Keratinocyte (primary cell): ENCODE results near the gene KDM8. TPM values are rescaled to one million over a fixed set of nuclear protein-coding genes. Genes with fewer than 3 reads are reported as not detected.

Experiments used
- DNase-seq: peaks from one replicate; pipeline ENCODE4 v3.0.0-alpha.2; 2011; ENCODE audit warnings: low read depth, missing footprints, low spot score
- FAIRE-seq: peaks from 2 replicates; lab custom pipeline; 2011; peaks lifted over from hg19 to GRCh38; lab: Jason Lieb, UNC
- H2AFZ ChIP-seq: 2 replicates; pipeline ENCODE4 v1.6.0; 2012; ENCODE audit warnings: low read length, control low read depth, inconsistent platforms; ENCODE audit not compliant: control insufficient read depth
- H3K27ac ChIP-seq: 2 replicates; pipeline ENCODE4 v1.5.1; 2011; ENCODE audit warnings: low read length; ENCODE audit not compliant: control insufficient read depth, insufficient read depth
- H3K27me3 ChIP-seq: 3 replicates; pipeline ENCODE4 v1.6.0; 2011; ENCODE audit warnings: low read length; ENCODE audit not compliant: control insufficient read depth, insufficient read depth; ENCODE audit errors: extremely low read depth
- H3K36me3 ChIP-seq, 2 experiments: 2 replicates in 1 of 2; 3 replicates in 1 of 2; pipeline ENCODE4 v1.5.1; 2011; ENCODE audit warnings: low read length in 2 of 2, mild to moderate bottlenecking in 1 of 2; ENCODE audit not compliant: control insufficient read depth in 2 of 2, insufficient read depth in 2 of 2; ENCODE audit errors: extremely low read depth in 1 of 2
- H3K4me1 ChIP-seq: 3 replicates; pipeline ENCODE4 v1.5.1; 2011; ENCODE audit warnings: low read length; ENCODE audit not compliant: control insufficient read depth, insufficient read depth; ENCODE audit errors: extremely low read depth
- H3K4me2 ChIP-seq: 3 replicates; pipeline ENCODE4 v1.6.0; 2011; ENCODE audit warnings: low read depth, low read length; ENCODE audit not compliant: control insufficient read depth, insufficient read depth; ENCODE audit errors: extremely low read depth
- H3K4me3 ChIP-seq, 3 experiments: fragments of 200-600 bp in 1 of 3; sonication (generic) in 1 of 3; 2 replicates in 2 of 3; 3 replicates in 1 of 3; pipeline ENCODE4 v1.5.1; 2011 to 2016; ENCODE audit warnings: low read length in 3 of 3, mild to moderate bottlenecking in 3 of 3, control low read depth in 2 of 3, inconsistent platforms in 1 of 3, low read depth in 1 of 3, mixed read lengths in 1 of 3, mixed run types in 1 of 3, moderate library complexity in 1 of 3; ENCODE audit not compliant: control insufficient read depth in 2 of 3, insufficient read depth in 2 of 3; ENCODE audit errors: extremely low read depth in 1 of 3
- H3K79me2 ChIP-seq: 2 replicates; pipeline ENCODE4 v1.6.0; 2012; ENCODE audit warnings: low read length; ENCODE audit not compliant: control insufficient read depth, insufficient read depth
- H3K9ac ChIP-seq: 3 replicates; pipeline ENCODE4 v1.6.0; 2011; ENCODE audit warnings: low read length; ENCODE audit not compliant: control insufficient read depth, insufficient read depth; ENCODE audit errors: extremely low read depth
- H3K9me1 ChIP-seq: 3 replicates; pipeline ENCODE4 v1.6.0; 2011; ENCODE audit warnings: low read length; ENCODE audit not compliant: control insufficient read depth, insufficient read depth; ENCODE audit errors: extremely low read depth
- H3K9me3 ChIP-seq: 2 replicates; pipeline ENCODE4 v1.5.1; 2012; ENCODE audit warnings: low read depth, low read length; ENCODE audit not compliant: control insufficient read depth
- H4K20me1 ChIP-seq: 3 replicates; pipeline ENCODE4 v1.6.0; 2011; ENCODE audit warnings: low read length; ENCODE audit not compliant: control insufficient read depth, insufficient read depth; ENCODE audit errors: extremely low read depth
- EZH2 ChIP-seq: IDR thresholded peaks from one replicate; pipeline ENCODE4 v1.6.1; 2012; ENCODE audit warnings: inconsistent platforms, mild to moderate bottlenecking, low read length, moderate library complexity
- dilution Hi-C: fragments of 300-500 bp; cut with MboI; formaldehyde crosslinking; loops from one replicate; pipeline ENCODE4 v1.7.0; 2020; ENCODE audit warnings: low sequenced_read_pairs; ENCODE audit not compliant: extremely low pct_ligation_motif_present
- polyA plus RNA-seq, 5 experiments: library from polyadenylated mRNA; depleted of rRNA in 3 of 5; stranded (reverse) in 3 of 5; stranded (forward) in 1 of 5; unstranded in 1 of 5; fragments of >200 nt; gene quantifications; 1 replicate in 1 of 5; 2 replicates in 3 of 5; 3 replicates in 1 of 5; pipeline versions ENCODE4 v1.2.1 to v1.2.3, GENCODE V29; 2011 to 2012; ENCODE audit warnings: missing spikeins in 2 of 5, low read depth in 1 of 5, low replicate concordance in 1 of 5
- TF ChIP-seq, protein P1 (sequence below), 3 experiments: IDR thresholded peaks in 1 of 3; conservative IDR thresholded peaks in 1 of 3; optimal IDR thresholded peaks in 1 of 3; 2 replicates in 2 of 3; 3 replicates in 1 of 3; pipeline versions ENCODE3 to v1.5.1; 2011; ENCODE audit warnings: low read length in 3 of 3, mild to moderate bottlenecking in 3 of 3, moderate library complexity in 2 of 3, control low read depth in 1 of 3, inconsistent platforms in 1 of 3; ENCODE audit not compliant: insufficient read depth in 2 of 3; ENCODE audit errors: extremely low read depth in 1 of 3

The KDM8 gene
- polyA plus RNA-seq, 1 donor (not counting 4 experiments of a cell fraction or from before 2014, with no cell fraction given): 1.5 TPM

DNA sequence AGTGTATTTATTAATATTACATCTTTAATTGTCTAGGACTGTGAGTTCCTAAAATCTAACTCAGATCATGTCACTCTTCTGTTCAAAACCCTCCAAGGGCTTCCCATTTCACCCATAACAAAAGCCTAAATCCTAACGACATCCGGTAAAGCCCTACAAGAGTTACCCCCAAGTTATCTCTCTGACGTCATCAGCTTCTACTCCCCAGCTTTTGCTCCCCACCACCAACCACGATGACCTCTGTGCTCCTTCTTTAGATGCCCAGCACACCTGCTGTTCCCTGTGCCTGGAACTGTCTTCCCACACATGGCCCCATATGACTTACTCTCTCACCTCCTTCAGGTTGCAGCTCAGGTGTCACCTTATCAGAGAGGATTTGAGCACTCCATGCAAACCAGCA, 6.3 kb upstream of the KDM8 start:
- no peak overlapping the region for H3K27ac ChIP-seq
- H3K27me3 ChIP-seq: no peaks in the 10 kb centered on the region
- no peaks in the 10 kb centered on the region for H3K9me3 ChIP-seq
- dilution Hi-C loops: no loop called here
- no peaks in the 10 kb centered on the region for H3K36me3 ChIP-seq
- no peak for TF ChIP-seq EZH2
- TF ChIP-seq, protein P1, sequence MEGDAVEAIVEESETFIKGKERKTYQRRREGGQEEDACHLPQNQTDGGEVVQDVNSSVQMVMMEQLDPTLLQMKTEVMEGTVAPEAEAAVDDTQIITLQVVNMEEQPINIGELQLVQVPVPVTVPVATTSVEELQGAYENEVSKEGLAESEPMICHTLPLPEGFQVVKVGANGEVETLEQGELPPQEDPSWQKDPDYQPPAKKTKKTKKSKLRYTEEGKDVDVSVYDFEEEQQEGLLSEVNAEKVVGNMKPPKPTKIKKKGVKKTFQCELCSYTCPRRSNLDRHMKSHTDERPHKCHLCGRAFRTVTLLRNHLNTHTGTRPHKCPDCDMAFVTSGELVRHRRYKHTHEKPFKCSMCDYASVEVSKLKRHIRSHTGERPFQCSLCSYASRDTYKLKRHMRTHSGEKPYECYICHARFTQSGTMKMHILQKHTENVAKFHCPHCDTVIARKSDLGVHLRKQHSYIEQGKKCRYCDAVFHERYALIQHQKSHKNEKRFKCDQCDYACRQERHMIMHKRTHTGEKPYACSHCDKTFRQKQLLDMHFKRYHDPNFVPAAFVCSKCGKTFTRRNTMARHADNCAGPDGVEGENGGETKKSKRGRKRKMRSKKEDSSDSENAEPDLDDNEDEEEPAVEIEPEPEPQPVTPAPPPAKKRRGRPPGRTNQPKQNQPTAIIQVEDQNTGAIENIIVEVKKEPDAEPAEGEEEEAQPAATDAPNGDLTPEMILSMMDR (optimal IDR thresholded peaks at IDR 0.05 in 1 of 3, IDR thresholded peaks at IDR 0.05 in 1 of 3, conservative IDR thresholded peaks at IDR 0.05 in 1 of 3; ENCODE audit: extremely low read depth in 1 of 3, insufficient read depth in 2 of 3, low read length in 3 of 3): no peak
- no peaks in the 10 kb centered on the region for H3K9me1 ChIP-seq
- no peaks in the 10 kb centered on the region for H4K20me1 ChIP-seq
- no peak overlapping the region for H3K4me2 ChIP-seq
- FAIRE-seq (no peak), DNase-seq (no peak)
- H3K9ac ChIP-seq: no peak overlapping the region
- no peak overlapping the region for H2AFZ ChIP-seq
- H3K79me2 ChIP-seq: no peaks in the 10 kb centered on the region
- no peak overlapping the region for H3K4me3 ChIP-seq
- H3K4me1 ChIP-seq: peaks cover 12% of the 10 kb centered on the region

DNA sequence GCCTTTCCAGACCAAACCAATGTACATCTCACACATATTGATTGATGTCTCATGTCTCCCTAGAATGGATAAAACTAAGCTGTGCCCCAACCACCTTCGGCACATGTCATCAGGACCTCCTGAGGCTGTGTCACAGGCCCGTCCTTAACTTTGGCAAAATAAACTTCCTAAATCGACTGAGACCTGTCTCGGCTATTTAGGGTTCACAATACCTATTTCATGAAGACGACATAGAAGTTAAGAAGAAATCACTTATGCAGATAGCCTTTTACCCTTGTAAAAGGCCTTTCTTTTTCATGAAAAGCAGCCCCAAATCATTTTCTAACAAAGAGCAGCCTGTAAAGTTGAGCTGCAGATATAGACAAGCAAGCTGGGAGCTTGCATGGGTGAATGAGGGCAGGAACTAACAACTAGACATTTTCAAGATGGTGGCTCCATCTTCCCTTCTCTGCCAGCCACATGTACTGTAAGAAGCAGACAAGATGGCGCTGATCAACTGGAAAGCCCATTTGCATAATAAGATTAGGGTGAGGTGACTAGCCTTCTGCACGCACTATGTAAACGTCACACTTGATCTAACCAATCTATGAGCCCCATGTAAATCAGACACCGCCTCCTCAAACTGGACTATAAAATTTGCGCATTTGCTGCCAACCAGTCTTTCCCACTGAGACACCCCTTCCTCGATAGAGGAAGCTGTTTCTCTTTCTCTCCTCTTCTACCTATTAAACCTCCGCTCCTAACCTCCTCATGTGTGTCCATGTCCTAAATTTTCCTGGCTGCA, 4.7 kb upstream of the KDM8 start:
- H3K9me3 ChIP-seq: no peaks in the 10 kb centered on the region
- no peak for FAIRE-seq
- dilution Hi-C loops: no loop called here

More for the DNA sequence above, 4.7 kb upstream of the KDM8 start:
- peaks cover 17% of the 10 kb centered on the region for H3K4me1 ChIP-seq
- no peak overlapping the region for H3K9ac ChIP-seq
- no peak overlapping the region for H3K27ac ChIP-seq
- H3K79me2 ChIP-seq: no peaks in the 10 kb centered on the region
- no peaks in the 10 kb centered on the region for H3K36me3 ChIP-seq
- TF ChIP-seq, protein P1 (optimal IDR thresholded peaks at IDR 0.05 in 1 of 3, IDR thresholded peaks at IDR 0.05 in 1 of 3, conservative IDR thresholded peaks at IDR 0.05 in 1 of 3; ENCODE audit: extremely low read depth in 1 of 3, insufficient read depth in 2 of 3, low read length in 3 of 3): no peak
- no peak for TF ChIP-seq EZH2
- no peak overlapping the region for H3K4me3 ChIP-seq
- H4K20me1 ChIP-seq: no peaks in the 10 kb centered on the region
- DNase-seq: no peak
- H2AFZ ChIP-seq: no peak overlapping the region
- H3K4me2 ChIP-seq: no peak overlapping the region
- H3K9me1 ChIP-seq: no peaks in the 10 kb centered on the region
- H3K27me3 ChIP-seq: no peaks in the 10 kb centered on the region
